IPS-18c (cell line): Measurements from ENCODE around the gene ENOSF1.
"Not testable (repeated sequence)": the region's sequence is repeated elsewhere in the genome, so short reads cannot be mapped to it uniquely, and the experiment has no call there.

Experiments used
- H3K4me3 ChIP-seq: 2 replicates; pipeline ENCODE4 v1.7.0; 2013; ENCODE audit warnings: low read depth, mild to moderate bottlenecking, low read length, moderate library complexity; ENCODE audit not compliant: insufficient read depth
- H3K9me3 ChIP-seq: one replicate; pipeline ENCODE4 v1.6.1; 2013; ENCODE audit warnings: mild to moderate bottlenecking, low read length, moderate library complexity; ENCODE audit not compliant: control insufficient read depth, insufficient read depth

Gene ENOSF1

DNA sequence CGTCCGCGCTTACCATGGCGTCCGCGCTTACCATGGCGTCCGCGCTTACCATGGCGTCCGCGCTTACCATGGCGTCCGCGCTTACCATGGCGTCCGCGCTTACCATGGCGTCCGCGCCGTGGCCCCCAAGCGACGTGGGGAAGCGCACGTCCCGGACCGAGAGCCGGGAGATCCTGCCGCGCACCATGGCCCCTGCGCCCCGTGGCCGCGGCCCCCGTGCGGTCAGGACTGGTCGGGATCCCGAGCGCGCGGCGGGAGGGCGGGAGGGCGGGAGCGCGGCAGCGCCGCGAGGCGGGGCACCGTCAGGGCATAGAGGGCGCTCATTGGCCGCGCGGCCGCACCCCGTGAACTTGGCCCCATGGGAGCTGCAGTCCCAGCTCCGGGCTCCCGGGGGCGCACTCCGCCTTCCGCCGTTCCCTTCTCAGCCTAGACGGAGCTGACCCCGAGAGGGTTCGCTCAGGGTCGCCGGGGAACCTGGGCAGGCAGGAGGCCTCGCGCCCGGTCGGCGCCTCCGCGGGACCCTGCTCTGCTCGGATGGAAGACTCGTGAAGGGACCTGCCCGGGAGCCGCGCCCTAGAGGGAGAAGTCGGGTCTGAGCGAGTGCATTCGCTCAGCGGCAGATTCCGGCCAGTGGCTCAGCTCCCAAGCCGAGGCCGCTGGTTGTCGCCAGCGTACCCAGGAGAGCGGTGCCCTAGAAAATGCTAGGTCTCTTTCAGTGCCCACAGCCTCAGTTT is at the start of gene ENOSF1:
Gene ENOSF1, minus strand, starts transcription at position 230 of the 734 bp plus-strand sequence. Its CDS starts 43 bp downstream, at position 187.
- peaks cover 4% of the 10 kb centered on the region for H3K9me3 ChIP-seq
- peak within 1 kb of the TSS; percentile 82 for H3K4me3 ChIP-seq

GRCh38 chr18:759864-760263 is 47.4 kb upstream of the ENOSF1 start:
- not testable (repeated sequence) for H3K9me3 ChIP-seq, H3K4me3 ChIP-seq

DNA sequence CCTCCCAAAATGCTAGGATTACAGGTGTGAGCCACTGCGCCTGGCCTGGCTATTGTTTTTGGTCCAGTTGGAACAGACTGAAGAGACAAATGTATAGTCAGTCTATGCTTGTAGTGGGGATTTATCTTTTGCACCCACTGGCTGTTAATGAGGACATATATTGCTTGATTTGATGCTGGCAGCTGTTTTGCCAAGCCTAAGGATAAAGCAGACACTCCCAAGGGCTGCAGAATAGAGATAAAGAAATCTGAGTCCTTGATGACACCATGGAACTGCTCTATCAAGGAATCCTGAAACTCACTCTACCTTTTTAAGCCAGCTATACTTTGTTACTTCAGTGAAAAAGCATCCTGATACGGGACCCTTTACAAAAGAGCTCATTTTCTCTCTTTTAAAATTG is 43.1 kb upstream of the ENOSF1 start:
- Histone ChIP-seq H3K4me3 (no peak overlapping the region), H3K9me3 (no peaks in the 10 kb centered on the region)

- no peak overlapping the region for H3K4me3 ChIP-seq
- H3K9me3 ChIP-seq: no peaks in the 10 kb centered on the region
Observed at GRCh38 chr18:754656-755055, 42.2 kb upstream of the ENOSF1 start.

GRCh38 chr18:750456-750855 is 38.0 kb upstream of the ENOSF1 start:
- H3K4me3 ChIP-seq: no peak overlapping the region
- H3K9me3 ChIP-seq: no peaks in the 10 kb centered on the region

DNA sequence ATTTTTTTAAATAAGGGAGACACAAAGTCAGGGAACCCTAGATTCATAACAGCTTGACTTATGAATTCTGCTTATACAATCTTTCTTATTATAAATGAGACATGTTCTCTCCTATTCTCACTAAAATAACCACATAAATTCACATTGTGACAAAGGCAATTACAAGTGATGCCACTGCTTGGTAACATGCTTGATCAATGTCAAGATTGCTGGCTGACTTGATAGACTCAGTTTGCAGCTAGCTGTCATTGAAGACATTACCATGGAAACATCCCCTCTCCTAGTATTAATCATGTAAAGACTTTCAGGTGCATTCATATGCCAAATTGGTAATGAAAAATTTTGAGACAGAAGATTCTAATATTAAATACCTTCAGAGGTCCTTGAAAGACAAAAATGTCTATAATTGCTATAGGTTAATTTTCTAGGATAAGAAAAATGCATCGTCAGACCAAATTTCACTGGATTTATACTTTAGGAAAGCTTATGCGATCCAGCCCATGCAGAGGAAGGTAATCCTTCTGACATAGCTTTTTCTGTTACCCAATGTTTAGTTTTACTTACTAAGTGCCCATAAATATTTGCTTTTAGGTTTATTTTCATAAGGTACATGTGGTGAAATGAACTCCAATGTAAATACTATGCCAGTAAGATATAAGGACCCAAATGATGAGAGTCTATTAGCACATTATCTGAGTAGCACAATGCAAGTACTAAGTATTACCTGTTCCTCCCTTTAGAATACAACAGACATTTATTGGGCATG is 32.6 kb upstream of the ENOSF1 start:
- Histone ChIP-seq H3K9me3 (no peaks in the 10 kb centered on the region), H3K4me3 (no peak overlapping the region)

DNA sequence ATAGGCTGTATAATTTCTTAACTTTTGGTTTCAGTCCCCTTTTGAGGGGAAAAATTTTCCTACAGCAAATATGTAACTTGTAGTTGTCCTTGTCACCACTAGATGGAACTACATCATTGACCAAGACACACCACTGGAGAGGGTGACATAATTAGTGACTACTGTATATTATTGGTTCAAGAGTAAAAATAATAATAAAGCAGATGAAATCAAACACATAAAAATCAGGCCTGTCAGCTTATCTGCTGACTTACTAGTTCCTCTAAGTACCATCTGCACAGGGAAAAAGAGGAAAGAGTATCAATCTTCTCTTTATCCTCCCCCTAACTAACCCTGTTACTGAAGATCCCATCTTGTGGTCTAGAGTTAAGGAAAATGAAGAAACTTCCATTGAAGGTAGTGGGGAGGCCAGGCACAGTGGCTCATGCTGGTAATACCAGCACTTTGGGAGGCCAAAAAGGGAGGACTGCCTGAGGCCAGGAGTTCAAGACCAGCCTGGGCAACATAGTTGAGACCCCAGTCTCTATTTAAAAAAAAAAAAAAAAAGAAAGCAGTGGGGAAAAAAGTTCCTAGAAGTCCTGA is 29.6 kb upstream of the ENOSF1 start:
- no peak overlapping the region for H3K4me3 ChIP-seq
- no peaks in the 10 kb centered on the region for H3K9me3 ChIP-seq

DNA sequence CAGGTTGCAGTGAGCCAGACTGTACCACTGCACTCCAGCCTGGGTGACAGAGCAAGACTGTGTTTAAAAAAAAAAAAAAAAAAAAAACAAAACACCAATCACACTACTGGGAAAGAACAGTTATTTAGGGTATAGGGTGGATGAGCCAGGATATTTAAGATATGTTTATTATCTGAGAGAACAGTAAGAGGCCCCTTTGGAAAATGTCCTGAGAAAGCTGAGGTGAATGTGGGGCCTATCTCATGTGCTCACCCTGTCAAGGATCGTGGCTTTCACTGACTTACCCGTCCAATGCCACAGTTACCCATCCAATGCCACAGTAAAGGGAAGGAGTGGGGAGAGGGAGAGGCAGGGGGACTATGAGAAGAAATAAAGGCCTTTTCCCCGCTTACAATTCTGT is 19.9 kb upstream of the ENOSF1 start:
- no peaks in the 10 kb centered on the region for H3K9me3 ChIP-seq
- H3K4me3 ChIP-seq: no peak overlapping the region

GRCh38 chr18:731185-731584 is 18.8 kb upstream of the ENOSF1 start:
- Histone ChIP-seq H3K9me3 (no peaks in the 10 kb centered on the region), H3K4me3 (no peak overlapping the region)

GRCh38 chr18:730692-731091 is 18.3 kb upstream of the ENOSF1 start:
- Histone ChIP-seq H3K4me3 (no peak overlapping the region), H3K9me3 (no peaks in the 10 kb centered on the region)

DNA sequence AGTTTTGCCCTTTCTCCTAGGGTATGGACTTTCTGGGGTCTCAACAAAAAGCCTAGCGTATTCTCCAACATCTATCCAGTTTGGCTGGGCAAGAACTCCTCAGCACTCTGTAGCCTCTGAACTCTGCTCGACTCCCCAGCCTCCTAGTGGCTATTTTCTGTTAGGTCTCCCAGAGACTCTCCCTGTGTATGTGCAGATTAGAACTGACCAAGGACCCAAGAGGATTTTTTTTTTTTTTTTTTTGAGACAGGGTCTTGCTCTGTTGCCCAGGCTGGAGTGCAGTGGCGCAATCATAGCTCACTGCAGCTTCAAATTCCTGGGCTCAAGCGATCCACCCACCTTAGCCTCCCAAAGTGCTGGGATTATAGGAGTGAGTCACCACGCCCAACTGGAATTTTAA is 17.7 kb upstream of the ENOSF1 start:
- H3K9me3 ChIP-seq, H3K4me3 ChIP-seq: not testable (repeated sequence)

GRCh38 chr18:725646-726045 is 13.2 kb upstream of the ENOSF1 start:
- Histone ChIP-seq H3K9me3 (no peaks in the 10 kb centered on the region), H3K4me3 (no peak overlapping the region)

DNA sequence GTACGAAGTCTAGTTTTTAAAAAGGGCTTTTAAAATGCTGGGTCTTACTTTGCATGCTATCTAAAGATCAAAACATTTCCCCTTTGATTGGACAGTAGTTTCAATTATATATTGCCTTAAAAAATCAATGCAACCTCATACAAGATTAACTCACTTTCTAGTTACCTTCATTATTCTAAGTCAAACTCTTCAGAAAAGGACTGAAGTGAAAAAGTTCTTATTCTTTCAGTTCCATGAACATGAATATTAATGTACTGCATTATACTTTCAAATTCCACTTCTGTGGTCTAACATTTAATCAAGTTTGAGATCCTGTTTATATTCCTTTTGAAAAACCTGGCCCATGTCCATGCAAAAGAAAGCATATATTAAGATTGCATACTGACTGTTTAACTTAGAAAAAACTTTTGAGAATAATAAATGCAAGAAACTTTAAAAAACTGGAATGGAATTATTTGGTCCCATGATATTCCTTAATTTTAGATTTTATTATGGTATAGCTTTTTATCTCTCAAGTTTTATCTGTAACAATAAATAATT is 11.2 kb upstream of the ENOSF1 start:
- Histone ChIP-seq H3K4me3 (no peak overlapping the region), H3K9me3 (no peaks in the 10 kb centered on the region)

GRCh38 chr18:717003-717402 is 4.6 kb upstream of the ENOSF1 start:
- Histone ChIP-seq H3K9me3 (peaks cover 4% of the 10 kb centered on the region), H3K4me3 (no peak overlapping the region)

- no peak overlapping the region for H3K4me3 ChIP-seq
Observed at GRCh38 chr18:715626-716025, 3.2 kb upstream of the ENOSF1 start.

GRCh38 chr18:713135-713490 is 683 bp upstream of the ENOSF1 start:
- Histone ChIP-seq H3K4me3 (peak overlapping the region; percentile 54), H3K9me3 (peaks cover 4% of the 10 kb centered on the region)

More at GRCh38 chr18:715626-716025, 3.2 kb upstream of the ENOSF1 start:
- peaks cover 4% of the 10 kb centered on the region for H3K9me3 ChIP-seq

DNA sequence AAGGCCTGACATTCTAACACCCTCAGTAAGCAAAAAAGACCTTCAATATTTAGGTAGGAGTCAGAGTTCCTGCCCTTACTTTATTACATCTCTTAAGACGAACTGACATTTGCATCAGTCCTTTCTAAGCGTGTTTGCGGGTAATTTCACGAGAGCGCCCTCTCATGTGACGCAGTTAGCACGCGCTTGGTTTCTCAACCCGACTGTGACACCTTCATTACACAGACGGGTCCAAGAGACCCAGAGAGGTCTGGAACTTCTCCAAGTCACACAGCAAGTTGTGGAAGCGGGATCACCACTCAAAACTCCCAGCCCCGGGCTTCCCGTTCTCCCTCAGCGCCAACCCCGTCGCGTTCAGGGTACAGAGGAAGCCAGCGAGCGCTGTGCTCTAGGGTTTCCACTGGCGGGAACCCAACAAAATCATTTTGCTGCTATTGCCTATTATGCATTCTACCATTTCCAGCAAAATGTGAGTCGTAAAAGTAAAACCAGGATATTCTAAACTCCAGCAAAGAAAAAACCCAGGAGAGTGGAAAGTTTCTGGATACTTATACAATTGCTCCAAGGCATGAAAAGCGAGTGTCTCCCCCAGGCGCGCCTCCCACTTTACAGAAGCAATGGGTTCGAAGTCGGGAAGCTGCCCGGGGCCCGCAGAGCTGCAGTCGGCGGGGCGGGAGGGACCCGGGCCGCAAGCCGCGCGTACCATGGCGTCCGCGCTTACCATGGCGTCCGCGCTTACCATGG is 601 bp downstream of the ENOSF1 start:
- Histone ChIP-seq H3K4me3 (peak overlapping the region; percentile 82), H3K9me3 (peaks cover 4% of the 10 kb centered on the region)
